HepG2 (cell line): ENCODE measurements around the gene HEPN1. TPM values are rescaled to one million over a fixed set of nuclear protein-coding genes. Genes with fewer than 3 reads are reported as not detected.

Source experiments
- ATAC-seq: fragments of 200-7000 bp; cut with Tn5 transposase; 3 replicates; pipeline ENCODE4 v1.9.1; 2020; ENCODE audit warnings: mild to moderate bottlenecking, moderate library complexity
- BruUV-seq: library from RNA; stranded (reverse); fragments of 400-500 nt; replicated peaks from 2 replicates; lab custom pipeline; 2021; lab: Mats Ljungman, UMichigan
- CTCF ChIA-PET: fragments of 300-600 bp; formaldehyde crosslinking; extraction: SDS; loops from one replicate; lab custom pipeline; 2021; ENCODE audit warnings: low total read pairs, inconsistent platforms, low intra/inter-chr PET ratio; lab: Yijun Ruan, JAX
- POLR2A ChIA-PET: fragments of 350-600 bp; sonication (Branson Sonifier 250); formaldehyde crosslinking; loops from one replicate; lab custom pipeline; 2020; ENCODE audit warnings: antibody characterized with exemption, inconsistent platforms; lab: Yijun Ruan, JAX
- DNase-seq: peaks from one replicate; pipeline ENCODE4 v3.0.0-alpha.2; 2015; ENCODE audit warnings: low spot score
- FAIRE-seq: peaks from 3 replicates; lab custom pipeline; 2011; peaks lifted over from hg19 to GRCh38; lab: Jason Lieb, UNC
- H2AFZ ChIP-seq: one replicate; pipeline ENCODE4 v1.6.1; 2011; ENCODE audit warnings: low read length, inconsistent platforms
- H3K27ac ChIP-seq: fragments of 300-600 bp; 3 replicates; pipeline ENCODE4 v1.8.0; 2011; ENCODE audit warnings: mixed run types, mild to moderate bottlenecking, mixed read lengths, low read length, inconsistent platforms; ENCODE audit not compliant: insufficient read depth; ENCODE audit errors: extremely low read length
- H3K27me3 ChIP-seq, 2 experiments: fragments of 200-600 bp in 1 of 2; 2 replicates in 1 of 2; 3 replicates in 1 of 2; pipeline versions ENCODE4 v1.6.0 to v1.8.0; 2011; ENCODE audit warnings: low read length in 2 of 2, mild to moderate bottlenecking in 2 of 2, moderate library complexity in 2 of 2, inconsistent platforms in 1 of 2; ENCODE audit not compliant: insufficient read depth in 2 of 2, control insufficient read depth in 1 of 2
- H3K36me3 ChIP-seq, 2 experiments: fragments of 200-600 bp in 1 of 2; replicated peaks in 1 of 2; 2 replicates in 1 of 2; 3 replicates in 1 of 2; pipeline versions ENCODE4 v1.5.1 to v1.8.0; 2011; ENCODE audit warnings: low read length in 2 of 2, inconsistent platforms in 1 of 2; ENCODE audit not compliant: insufficient read depth in 2 of 2, control insufficient read depth in 1 of 2
- H3K4me1 ChIP-seq: 2 replicates; pipeline ENCODE4 v1.5.1; 2012; ENCODE audit warnings: low read length, inconsistent platforms; ENCODE audit not compliant: insufficient read depth
- H3K4me2 ChIP-seq: 2 replicates; pipeline ENCODE4 v1.6.0; 2011; ENCODE audit warnings: low read depth, low read length, inconsistent platforms
- H3K4me3 ChIP-seq, 3 experiments: fragments of 200-600 bp in 1 of 3; sonication (generic), shearing (Covaris generic) in 1 of 3; replicated peaks in 1 of 3; 2 replicates each; pipeline ENCODE4 v1.5.1; 2011 to 2016; ENCODE audit warnings: low read length in 3 of 3, inconsistent platforms in 2 of 3, low read depth in 2 of 3, mild to moderate bottlenecking in 2 of 3, control low read depth in 1 of 3, mixed read lengths in 1 of 3; ENCODE audit not compliant: insufficient read depth in 1 of 3
- H3K79me2 ChIP-seq: one replicate; pipeline ENCODE4 v1.6.1; 2011; ENCODE audit warnings: low read length, inconsistent platforms; ENCODE audit not compliant: insufficient read depth
- H3K9ac ChIP-seq: 2 replicates; pipeline ENCODE4 v1.6.0; 2011; ENCODE audit warnings: mild to moderate bottlenecking, low read depth, low read length, inconsistent platforms; ENCODE audit not compliant: insufficient read depth
- H3K9me3 ChIP-seq: 2 replicates; pipeline ENCODE4 v1.5.1; 2012; ENCODE audit warnings: mild to moderate bottlenecking, low read length
- H4K20me1 ChIP-seq: 2 replicates; pipeline ENCODE4 v1.6.0; 2011; ENCODE audit warnings: inconsistent platforms, mild to moderate bottlenecking, low read length, moderate library complexity; ENCODE audit not compliant: insufficient read depth
- AGO2 ChIP-seq: fragments of 200-400 bp; formaldehyde crosslinking; optimal IDR thresholded peaks from 2 replicates; pipeline ENCODE3; 2017; ENCODE audit warnings: mild to moderate bottlenecking, low read depth, low read length, moderate library complexity
- RBFOX2 ChIP-seq: fragments of 200-400 bp; formaldehyde crosslinking; IDR thresholded peaks from 2 replicates; pipeline ENCODE4 v1.6.1; 2017; ENCODE audit warnings: low read depth, mild to moderate bottlenecking, low read length
- RCOR2 ChIP-seq: IDR thresholded peaks from 2 replicates; pipeline ENCODE4 v1.6.1; 2016; ENCODE audit warnings: missing biosample characterization, missing genetic modification reagents
- RERE ChIP-seq: IDR thresholded peaks from 2 replicates; pipeline ENCODE4 v1.6.1; 2016; ENCODE audit warnings: low read depth, missing genetic modification reagents, missing compliant biosample characterization
- SAP130 ChIP-seq: IDR thresholded peaks from 2 replicates; pipeline ENCODE4 v1.6.1; 2016; ENCODE audit warnings: low read depth
- SCMH1 ChIP-seq: sonication (generic); formaldehyde crosslinking; IDR thresholded peaks from 2 replicates; pipeline ENCODE4 v1.9.0; 2021; ENCODE audit warnings: missing genetic modification reagents, mild to moderate bottlenecking, borderline replicate concordance
- ZNF83 ChIP-seq: sonication (generic); formaldehyde crosslinking; IDR thresholded peaks from 2 replicates; pipeline ENCODE4 v1.4.0; 2020; ENCODE audit warnings: missing genetic modification reagents, mild to moderate bottlenecking, borderline replicate concordance
- ZUFSP ChIP-seq: sonication (generic); formaldehyde crosslinking; IDR thresholded peaks from 2 replicates; pipeline ENCODE4 v1.9.0; 2021; ENCODE audit warnings: missing genetic modification reagents, mild to moderate bottlenecking, borderline replicate concordance
- WGBS: methylation state at CpG from one replicate; pipeline ENCODE4 v1.1.6; 2017; ENCODE audit warnings: low lambda C conversion rate; 5-methylcytosine and 5-hydroxymethylcytosine counted together
- in situ Hi-C: cut with HindIII; loops from 2 replicates; pipeline ENCODE4 v1.10.0; 2017; ENCODE audit warnings: low pct_unique_long_range_greater_than_20kb; ENCODE audit not compliant: extremely low pct_ligation_motif_present
- intact Hi-C: fragments of 100-400 bp; cut with micrococcal nuclease; formaldehyde crosslinking; loops from one replicate; pipeline ENCODE4 v1.10.0; 2022; ENCODE audit not compliant: unreplicated experiment
- polyA plus RNA-seq, 8 experiments: library from polyadenylated mRNA; depleted of rRNA in 3 of 8; stranded (reverse) in 7 of 8; unstranded in 1 of 8; fragments of >200 nt; fragmentation: Illumina TruSeq in 4 of 8; extraction: Trizol in 4 of 8; gene quantifications; 2 replicates each; pipeline versions ENCODE4 v1.2.1 to v1.2.3, GENCODE V29; 2011 to 2016; ENCODE audit warnings: low read depth in 4 of 8, missing spikeins in 1 of 8, mixed read lengths in 1 of 8; ENCODE audit not compliant: insufficient read depth in 1 of 8
- total RNA-seq, 5 experiments: library from RNA; depleted of rRNA; stranded (reverse); fragments of >200 nt; fragmentation: Illumina TruSeq; extraction: Trizol; gene quantifications; 2 replicates each; pipeline ENCODE4 v1.2.3, GENCODE V29; 2016; ENCODE audit warnings: low read depth in 1 of 5

Gene HEPN1
- total and polyA plus RNA-seq, 2 of the 13 experiments (the other 11 are each of a cell fraction or from before 2014, with no cell fraction given): not detected

GRCh38 chr11:124920356-124920755 lies 1.3 kb downstream of the HEPN1 start (continued):
- TF ChIP-seq RERE (CRISPR knock-in tag): no peak
- no peak for TF ChIP-seq SCMH1 (CRISPR knock-in tag)
- TF ChIP-seq RCOR2: no peak
- TF ChIP-seq SAP130: no peak

- Histone ChIP-seq H3K4me1 (peaks cover 19% of the 10 kb centered on the region), H4K20me1 (no peaks in the 10 kb centered on the region; the same call in 1 of the 2 replicates), H3K27ac (no peak overlapping the region), H2AFZ (no peak overlapping the region), H3K36me3 (peaks cover 15 to 40% of the 10 kb centered on the region in 2 experiments), H3K4me2 (no peak overlapping the region), H3K4me3 (no peak overlapping the region), H3K27me3 (no peaks in the 10 kb centered on the region), H3K79me2 (peaks cover 4% of the 10 kb centered on the region), H3K9me3 (no peaks in the 10 kb centered on the region), H3K9ac (no peak overlapping the region)
- no TSS peak for BruUV-seq
- CTCF ChIA-PET: no interaction called here
- TF ChIP-seq ZNF83 (CRISPR knock-in tag) (no peak), AGO2 (peak; percentile 90), RBFOX2 (peak; percentile 61; the same call in 1 of the 2 replicates), ZUFSP (CRISPR knock-in tag) (no peak)
- no peak for ATAC-seq
- in situ Hi-C loops (no loop called here), intact Hi-C loops (no loop called here)
- no peak for FAIRE-seq
- 97% methylated on average over 75 of the region's 82 CpGs for WGBS
- no peak for DNase-seq
- POLR2A ChIA-PET: interaction anchor here (0.6 kb wide), 1 partner anchor 337 kb away, joined by 4 read pairs; no protein-coding TSS in a partner anchor
These were observed 2.0 kb downstream of the HEPN1 start for GRCh38 chr11:124920870-124921609.
